Activated CD4-positive, alpha-beta T cell treated with anti-CD3 and anti-CD28 coated beads, Interleukin-2, Interleukin-4, amounts not matched to agents 100 ng/mL and 50 ng/mL, durations not matched to agents 16 hours and 8 hours (primary cell): Measurements from ENCODE around the gene PRRC2C.
"Not testable (repeated sequence)": the region's sequence is repeated elsewhere in the genome, so short reads cannot be mapped to it uniquely, and the experiment has no call there.

Experiments used
- DNase-seq: peaks from one replicate; pipeline ENCODE4 v3.0.0-alpha.2; 2020; ENCODE audit warnings: low spot score

Gene PRRC2C

GRCh38 chr1:171585715-171586114 is 100.4 kb downstream of the PRRC2C start:
- no peak for DNase-seq

DNA sequence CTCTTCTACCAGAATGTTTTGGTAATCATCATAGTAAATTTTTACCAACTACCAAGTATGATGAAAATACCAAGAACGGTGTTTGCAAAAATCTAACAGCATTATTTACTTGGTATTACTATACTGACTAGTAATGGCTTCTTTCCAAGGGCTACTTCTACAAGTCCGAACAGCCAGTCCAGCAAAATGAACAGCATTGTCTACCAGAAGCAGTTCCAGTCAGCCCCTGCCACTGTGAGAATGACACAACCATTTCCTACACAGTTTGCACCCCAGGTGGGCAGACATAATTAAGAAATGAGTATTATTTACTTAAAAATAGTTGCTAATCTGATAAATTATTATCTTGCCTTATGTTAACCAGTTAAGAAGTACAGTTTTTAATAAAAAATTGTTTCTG is 102.9 kb downstream of the PRRC2C start:
- no peak for DNase-seq

DNA sequence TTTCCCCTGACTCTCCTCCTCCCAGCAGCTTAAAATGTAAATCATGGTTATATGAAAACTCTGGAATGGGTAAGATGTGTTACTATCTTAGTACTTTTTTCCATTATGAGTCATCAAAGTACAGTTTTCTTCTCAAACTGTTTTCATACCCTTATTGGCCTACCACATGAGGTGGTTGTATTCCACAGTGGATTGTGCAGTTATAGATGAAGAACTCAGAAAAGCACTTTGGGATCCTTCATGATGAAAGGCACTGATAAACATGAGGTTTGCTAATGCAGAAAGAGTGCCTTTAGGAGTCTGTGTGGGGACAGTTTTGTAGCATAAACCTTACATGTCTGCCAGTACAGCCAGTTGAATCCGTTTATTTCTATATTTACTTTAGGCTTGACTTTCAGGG is 104.7 kb downstream of the PRRC2C start:
- DNase-seq: peak; percentile 26

DNA sequence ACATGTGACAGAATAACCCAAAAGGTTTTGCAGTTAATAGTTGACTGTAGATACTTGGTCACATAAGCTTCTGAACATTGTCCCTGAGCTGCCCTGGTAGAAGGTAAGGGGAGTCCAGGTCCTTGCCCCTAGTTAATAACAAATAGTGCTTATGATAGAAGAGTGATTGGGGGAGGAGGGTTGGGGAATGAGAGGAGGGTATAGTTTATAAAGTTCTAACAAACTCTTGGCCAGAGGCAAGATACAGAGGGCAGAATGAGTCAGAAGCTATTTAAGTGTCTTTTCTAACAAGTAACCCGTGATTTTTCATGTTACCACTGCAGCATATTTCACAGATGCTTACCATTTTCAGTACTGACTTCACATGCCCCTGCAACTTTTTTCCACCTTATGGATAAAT is 110.0 kb downstream of the PRRC2C start:
- DNase-seq: no peak

DNA sequence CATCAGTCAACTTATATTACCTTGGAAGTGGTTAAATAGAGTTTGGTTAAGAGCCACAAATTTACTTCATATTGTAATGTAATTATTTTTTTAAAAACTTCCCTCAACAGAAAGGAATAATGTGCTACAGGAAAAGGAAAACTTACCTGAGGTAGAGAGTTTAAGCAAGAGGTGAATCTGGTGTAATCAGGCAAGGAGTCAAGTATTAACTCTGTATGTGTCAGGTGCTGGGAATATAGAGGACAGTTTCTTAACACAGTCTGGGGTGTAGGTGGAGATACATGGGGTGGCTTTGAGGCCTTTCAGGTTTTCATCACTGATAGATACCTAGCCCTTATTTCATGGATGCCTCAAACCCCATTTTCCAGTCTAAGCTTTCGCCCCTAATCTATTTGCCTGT is 110.8 kb downstream of the PRRC2C start:
- no peak for DNase-seq

- DNase-seq: no peak
These were observed 111.4 kb downstream of the PRRC2C start for GRCh38 chr1:171596705-171597104.

DNA sequence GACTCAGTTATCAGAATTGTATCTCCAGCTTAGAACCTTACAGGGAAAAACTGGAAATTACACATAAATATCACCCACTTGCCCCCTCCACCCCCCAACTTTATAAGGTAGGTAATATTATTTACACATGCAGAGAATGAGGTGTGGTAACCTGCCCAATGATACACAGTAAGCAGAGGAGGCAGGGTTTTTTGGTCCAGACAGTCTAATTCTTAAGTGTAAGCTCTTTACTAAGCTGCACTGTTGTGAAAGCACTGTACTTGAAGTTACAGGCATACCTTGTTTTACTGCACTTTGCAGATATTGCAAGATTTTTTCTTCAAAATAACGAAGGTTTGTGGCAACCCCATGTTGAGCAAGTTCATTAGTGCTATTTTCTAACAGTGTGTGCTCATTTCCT is 111.9 kb downstream of the PRRC2C start:
- DNase-seq: no peak

DNA sequence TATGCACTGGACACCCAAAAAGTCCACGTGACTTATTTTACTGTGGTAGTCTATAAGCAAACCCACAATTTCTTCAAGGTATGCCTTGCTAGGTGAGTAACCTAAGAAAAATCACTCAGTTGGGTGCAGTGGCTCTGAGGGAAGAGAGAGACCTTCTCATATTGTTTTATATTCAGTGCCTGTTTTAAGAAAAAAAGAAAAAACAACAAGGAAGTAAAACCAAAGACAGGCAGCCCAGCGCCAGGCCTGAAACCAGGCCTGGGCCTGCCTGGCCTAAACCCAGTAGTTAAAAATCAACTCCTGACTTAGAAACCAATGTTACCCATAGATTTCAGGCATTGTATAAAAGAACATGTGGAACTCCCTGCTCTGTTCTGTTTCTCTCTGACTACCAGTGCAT is 115.0 kb downstream of the PRRC2C start:
- DNase-seq: not testable (repeated sequence)

- DNase-seq: no peak
These were observed 115.5 kb downstream of the PRRC2C start for GRCh38 chr1:171600862-171601261.

GRCh38 chr1:171603042-171603441 is 117.7 kb downstream of the PRRC2C start:
- DNase-seq: not testable (repeated sequence)

DNA sequence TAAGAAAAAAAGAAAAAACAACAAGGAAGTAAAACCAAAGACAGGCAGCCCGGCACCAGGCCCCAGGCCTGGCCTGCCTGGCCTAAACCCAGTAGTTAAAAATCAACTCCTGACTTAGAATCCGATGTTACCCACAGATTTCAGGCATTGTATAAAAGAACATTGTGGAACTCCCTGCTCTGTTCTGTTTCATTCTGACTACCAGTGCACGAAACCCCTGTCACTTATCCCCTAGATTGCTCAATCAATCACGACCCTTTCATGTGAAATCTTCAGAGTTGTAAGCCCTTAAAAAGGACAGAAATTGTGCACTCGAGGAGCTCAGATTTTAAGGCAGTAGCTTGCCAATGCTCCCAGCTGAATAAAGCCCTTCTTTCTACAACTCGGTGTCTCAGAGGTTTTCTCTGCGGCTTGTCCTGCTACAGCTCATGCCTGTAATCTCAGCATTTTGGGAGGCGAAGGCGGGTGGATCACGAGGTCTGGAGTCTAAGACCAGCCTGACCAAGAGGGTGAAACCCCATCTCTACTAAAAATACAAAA is 121.1 kb downstream of the PRRC2C start:
- DNase-seq: no peak

DNA sequence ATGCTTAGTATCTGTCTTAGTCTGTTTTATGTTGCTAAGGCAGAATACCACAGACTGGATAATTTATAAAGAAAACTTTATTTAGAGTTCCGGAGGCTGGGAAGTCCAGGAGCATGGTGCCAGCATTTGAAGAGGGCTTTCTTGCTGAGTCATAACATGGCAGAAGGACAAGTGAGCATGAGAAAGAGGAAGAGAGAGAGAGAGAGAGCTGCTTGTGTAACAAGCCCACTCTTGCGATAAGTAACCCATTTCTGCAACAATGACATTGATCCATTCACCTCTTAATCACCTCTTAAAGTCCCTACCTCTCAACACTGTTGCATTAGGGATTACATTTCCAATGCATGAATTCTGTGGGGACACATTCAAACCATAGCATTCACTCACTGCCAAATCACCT is 125.1 kb downstream of the PRRC2C start:
- DNase-seq: no peak

DNA sequence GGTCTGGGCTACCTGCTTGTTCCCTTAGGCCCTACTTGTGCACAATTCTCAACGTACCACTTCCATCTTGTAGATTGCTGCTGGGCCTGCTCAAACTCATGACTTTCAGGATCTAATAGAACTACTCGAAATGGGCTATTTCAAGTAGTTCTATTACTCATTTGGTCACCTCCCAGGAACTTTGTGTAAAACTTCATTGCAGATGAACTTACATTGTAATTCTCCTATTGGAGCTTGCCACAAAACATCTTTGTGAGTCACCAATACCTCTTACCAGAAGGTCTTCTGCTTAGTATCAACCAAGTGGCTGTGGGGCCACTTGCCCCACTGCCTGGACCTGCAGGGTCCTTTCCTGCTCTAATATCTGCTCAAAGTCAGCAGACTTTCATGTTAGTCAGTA is 126.0 kb downstream of the PRRC2C start:
- DNase-seq: no peak

- no peak for DNase-seq
These were observed 128.0 kb downstream of the PRRC2C start for GRCh38 chr1:171613282-171613681.

- not testable (repeated sequence) for DNase-seq
These were observed 130.0 kb downstream of the PRRC2C start for GRCh38 chr1:171615122-171615906.

DNA sequence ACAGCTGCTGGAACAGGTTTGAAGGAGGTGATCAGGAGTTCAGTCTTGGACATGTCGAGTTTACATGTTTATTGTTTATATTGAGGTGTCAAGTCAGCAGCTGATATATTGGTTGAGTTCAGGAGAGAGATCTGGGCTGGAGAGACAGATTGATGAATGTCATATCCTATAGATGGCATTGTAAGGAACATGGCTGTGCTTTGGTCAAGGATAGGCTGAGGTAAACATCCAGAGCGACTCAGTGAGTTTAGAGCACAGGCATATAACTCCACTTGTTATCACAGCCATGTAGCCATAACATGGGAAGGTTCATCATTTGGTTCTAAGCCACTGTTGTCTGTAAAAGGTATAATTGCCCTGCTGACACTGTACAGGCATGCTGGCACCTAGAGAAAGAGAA is 131.3 kb downstream of the PRRC2C start:
- DNase-seq: no peak

DNA sequence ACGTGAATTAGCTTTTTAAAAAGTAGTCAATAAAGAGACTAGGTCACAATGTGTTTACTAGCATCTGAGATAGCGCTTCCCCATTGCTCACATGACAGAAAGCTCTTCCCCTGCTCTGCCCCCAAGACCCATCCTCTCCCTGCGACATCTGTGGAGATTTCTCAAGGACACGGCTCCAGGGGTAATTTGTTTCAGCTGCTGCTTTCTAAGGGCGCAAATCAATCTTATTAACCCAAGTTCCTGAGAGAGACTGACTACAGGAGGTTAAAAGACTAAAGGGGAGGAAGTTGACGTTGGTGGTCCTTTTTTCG is 136.8 kb downstream of the PRRC2C start, which contains the start of gene MYOCOS:
TSS of gene MYOCOS (plus strand) at position 92 of the 311 bp plus-strand sequence. CDS start 1,641 bp downstream, outside the sequence.
- no peak for DNase-seq

- DNase-seq: no peak
These were observed 138.5 kb downstream of the PRRC2C start for GRCh38 chr1:171623651-171624331.

DNA sequence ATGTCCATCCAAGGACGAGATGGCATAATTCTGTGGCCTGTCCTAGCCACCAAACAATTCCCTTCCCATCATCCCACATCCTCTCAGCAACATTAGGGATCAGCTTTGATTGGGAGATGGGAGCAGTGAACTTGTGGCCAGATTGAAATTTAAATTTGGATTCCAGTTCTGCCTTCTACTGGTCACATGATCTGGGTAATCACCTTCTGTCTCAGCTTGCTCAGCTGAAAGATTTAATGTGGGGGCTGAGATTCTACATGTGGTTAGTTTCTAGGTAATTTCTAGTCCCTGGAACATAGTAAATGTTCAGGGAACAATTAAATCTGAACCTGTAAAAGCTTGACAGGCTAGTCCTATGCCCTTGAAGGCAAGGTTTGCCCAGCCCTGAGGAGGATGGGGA is 139.9 kb downstream of the PRRC2C start:
- no peak for DNase-seq

DNA sequence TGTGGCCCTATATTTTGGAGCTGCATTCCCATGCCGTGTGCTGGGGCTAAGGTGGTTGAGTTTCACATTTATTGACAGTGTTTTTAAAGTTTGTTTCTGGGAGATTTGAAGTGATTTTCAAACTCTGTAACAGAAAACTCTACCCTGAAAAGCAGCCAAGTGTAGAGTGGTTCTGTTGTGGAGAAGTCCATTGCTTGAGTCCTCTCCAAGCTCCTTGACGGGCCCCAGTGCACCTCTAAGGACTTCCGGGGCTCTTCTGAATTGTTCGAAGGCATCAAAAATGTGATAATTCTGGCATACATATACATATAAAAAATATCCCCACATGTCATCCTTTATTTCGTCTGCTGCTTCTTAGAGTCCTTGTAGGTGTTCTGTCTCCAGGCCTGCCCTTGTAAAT is 141.7 kb downstream of the PRRC2C start:
- no peak for DNase-seq

GRCh38 chr1:171628225-171628624 is 142.9 kb downstream of the PRRC2C start:
- no peak for DNase-seq

GRCh38 chr1:171635661-171636060 is 150.3 kb downstream of the PRRC2C start:
- no peak for DNase-seq

DNA sequence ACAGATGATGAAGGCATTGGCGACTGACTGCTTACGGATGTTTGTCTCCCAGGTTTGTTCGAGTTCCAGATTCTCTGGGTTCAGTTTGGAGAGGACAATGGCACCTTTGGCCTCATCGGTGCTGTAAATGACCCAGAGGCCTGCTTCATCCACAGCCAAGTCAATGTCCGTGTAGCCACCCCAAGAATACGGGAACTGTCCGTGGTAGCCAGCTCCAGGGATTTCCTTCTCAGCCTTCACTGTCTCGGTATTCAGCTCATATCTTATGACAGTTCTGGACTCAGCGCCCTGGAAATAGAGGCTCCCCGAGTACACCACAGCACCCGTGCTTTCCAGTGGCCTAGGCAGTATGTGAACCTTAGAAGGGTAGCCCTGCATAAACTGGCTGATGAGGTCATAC is 150.8 kb downstream of the PRRC2C start:
- no peak for DNase-seq
